HepG2 (cell line): Measurements from ENCODE around the gene TPBGL. TPM values are rescaled to one million over a fixed set of nuclear protein-coding genes. Genes with fewer than 3 reads are reported as not detected.

Source experiments
- ATAC-seq: fragments of 200-7000 bp; cut with Tn5 transposase; 3 replicates; pipeline ENCODE4 v1.9.1; 2020; ENCODE audit warnings: mild to moderate bottlenecking, moderate library complexity
- BruUV-seq: library from RNA; stranded (reverse); fragments of 400-500 nt; replicated peaks from 2 replicates; lab custom pipeline; 2021; lab: Mats Ljungman, UMichigan
- CTCF ChIA-PET: fragments of 300-600 bp; formaldehyde crosslinking; extraction: SDS; loops from one replicate; lab custom pipeline; 2021; ENCODE audit warnings: low total read pairs, inconsistent platforms, low intra/inter-chr PET ratio; lab: Yijun Ruan, JAX
- POLR2A ChIA-PET: fragments of 350-600 bp; sonication (Branson Sonifier 250); formaldehyde crosslinking; loops from one replicate; lab custom pipeline; 2020; ENCODE audit warnings: antibody characterized with exemption, inconsistent platforms; lab: Yijun Ruan, JAX
- DNase-seq: peaks from one replicate; pipeline ENCODE4 v3.0.0-alpha.2; 2015; ENCODE audit warnings: low spot score
- FAIRE-seq: peaks from 3 replicates; lab custom pipeline; 2011; peaks lifted over from hg19 to GRCh38; lab: Jason Lieb, UNC
- H2AFZ ChIP-seq: one replicate; pipeline ENCODE4 v1.6.1; 2011; ENCODE audit warnings: low read length, inconsistent platforms
- H3K27ac ChIP-seq: fragments of 300-600 bp; 3 replicates; pipeline ENCODE4 v1.8.0; 2011; ENCODE audit warnings: mixed run types, mild to moderate bottlenecking, mixed read lengths, low read length, inconsistent platforms; ENCODE audit not compliant: insufficient read depth; ENCODE audit errors: extremely low read length
- H3K27me3 ChIP-seq, 2 experiments: fragments of 200-600 bp in 1 of 2; 2 replicates in 1 of 2; 3 replicates in 1 of 2; pipeline versions ENCODE4 v1.6.0 to v1.8.0; 2011; ENCODE audit warnings: low read length in 2 of 2, mild to moderate bottlenecking in 2 of 2, moderate library complexity in 2 of 2, inconsistent platforms in 1 of 2; ENCODE audit not compliant: insufficient read depth in 2 of 2, control insufficient read depth in 1 of 2
- H3K36me3 ChIP-seq, 2 experiments: fragments of 200-600 bp in 1 of 2; replicated peaks in 1 of 2; 2 replicates in 1 of 2; 3 replicates in 1 of 2; pipeline versions ENCODE4 v1.5.1 to v1.8.0; 2011; ENCODE audit warnings: low read length in 2 of 2, inconsistent platforms in 1 of 2; ENCODE audit not compliant: insufficient read depth in 2 of 2, control insufficient read depth in 1 of 2
- H3K4me1 ChIP-seq: 2 replicates; pipeline ENCODE4 v1.5.1; 2012; ENCODE audit warnings: low read length, inconsistent platforms; ENCODE audit not compliant: insufficient read depth
- H3K4me2 ChIP-seq: 2 replicates; pipeline ENCODE4 v1.6.0; 2011; ENCODE audit warnings: low read depth, low read length, inconsistent platforms
- H3K4me3 ChIP-seq, 3 experiments: fragments of 200-600 bp in 1 of 3; sonication (generic), shearing (Covaris generic) in 1 of 3; replicated peaks in 1 of 3; 2 replicates each; pipeline ENCODE4 v1.5.1; 2011 to 2016; ENCODE audit warnings: low read length in 3 of 3, inconsistent platforms in 2 of 3, low read depth in 2 of 3, mild to moderate bottlenecking in 2 of 3, control low read depth in 1 of 3, mixed read lengths in 1 of 3; ENCODE audit not compliant: insufficient read depth in 1 of 3
- H3K79me2 ChIP-seq: one replicate; pipeline ENCODE4 v1.6.1; 2011; ENCODE audit warnings: low read length, inconsistent platforms; ENCODE audit not compliant: insufficient read depth
- H3K9ac ChIP-seq: 2 replicates; pipeline ENCODE4 v1.6.0; 2011; ENCODE audit warnings: mild to moderate bottlenecking, low read depth, low read length, inconsistent platforms; ENCODE audit not compliant: insufficient read depth
- H3K9me3 ChIP-seq: 2 replicates; pipeline ENCODE4 v1.5.1; 2012; ENCODE audit warnings: mild to moderate bottlenecking, low read length
- H4K20me1 ChIP-seq: 2 replicates; pipeline ENCODE4 v1.6.0; 2011; ENCODE audit warnings: inconsistent platforms, mild to moderate bottlenecking, low read length, moderate library complexity; ENCODE audit not compliant: insufficient read depth
- AGO2 ChIP-seq: fragments of 200-400 bp; formaldehyde crosslinking; optimal IDR thresholded peaks from 2 replicates; pipeline ENCODE3; 2017; ENCODE audit warnings: mild to moderate bottlenecking, low read depth, low read length, moderate library complexity
- SCMH1 ChIP-seq: sonication (generic); formaldehyde crosslinking; IDR thresholded peaks from 2 replicates; pipeline ENCODE4 v1.9.0; 2021; ENCODE audit warnings: missing genetic modification reagents, mild to moderate bottlenecking, borderline replicate concordance
- ZNF629 ChIP-seq: sonication (generic); formaldehyde crosslinking; conservative IDR thresholded peaks from 2 replicates; pipeline ENCODE4 v1.5.0; 2020; ENCODE audit warnings: missing genetic modification reagents
- ZNF841 ChIP-seq: sonication (generic); formaldehyde crosslinking; IDR thresholded peaks from 2 replicates; pipeline ENCODE4 v1.8.1; 2023; ENCODE audit warnings: missing genetic modification reagents, borderline replicate concordance
- WGBS: methylation state at CpG from one replicate; pipeline ENCODE4 v1.1.6; 2017; ENCODE audit warnings: low lambda C conversion rate; 5-methylcytosine and 5-hydroxymethylcytosine counted together
- in situ Hi-C: cut with HindIII; loops from 2 replicates; pipeline ENCODE4 v1.10.0; 2017; ENCODE audit warnings: low pct_unique_long_range_greater_than_20kb; ENCODE audit not compliant: extremely low pct_ligation_motif_present
- intact Hi-C: fragments of 100-400 bp; cut with micrococcal nuclease; formaldehyde crosslinking; loops from one replicate; pipeline ENCODE4 v1.10.0; 2022; ENCODE audit not compliant: unreplicated experiment
- polyA plus RNA-seq, 8 experiments: library from polyadenylated mRNA; depleted of rRNA in 3 of 8; stranded (reverse) in 7 of 8; unstranded in 1 of 8; fragments of >200 nt; fragmentation: Illumina TruSeq in 4 of 8; extraction: Trizol in 4 of 8; gene quantifications; 2 replicates each; pipeline versions ENCODE4 v1.2.1 to v1.2.3, GENCODE V29; 2011 to 2016; ENCODE audit warnings: low read depth in 4 of 8, missing spikeins in 1 of 8, mixed read lengths in 1 of 8; ENCODE audit not compliant: insufficient read depth in 1 of 8
- total RNA-seq, 5 experiments: library from RNA; depleted of rRNA; stranded (reverse); fragments of >200 nt; fragmentation: Illumina TruSeq; extraction: Trizol; gene quantifications; 2 replicates each; pipeline ENCODE4 v1.2.3, GENCODE V29; 2016; ENCODE audit warnings: low read depth in 1 of 5

The TPBGL gene
- total and polyA plus RNA-seq, 2 of the 13 experiments (the other 11 are each of a cell fraction or from before 2014, with no cell fraction given): not detected

DNA sequence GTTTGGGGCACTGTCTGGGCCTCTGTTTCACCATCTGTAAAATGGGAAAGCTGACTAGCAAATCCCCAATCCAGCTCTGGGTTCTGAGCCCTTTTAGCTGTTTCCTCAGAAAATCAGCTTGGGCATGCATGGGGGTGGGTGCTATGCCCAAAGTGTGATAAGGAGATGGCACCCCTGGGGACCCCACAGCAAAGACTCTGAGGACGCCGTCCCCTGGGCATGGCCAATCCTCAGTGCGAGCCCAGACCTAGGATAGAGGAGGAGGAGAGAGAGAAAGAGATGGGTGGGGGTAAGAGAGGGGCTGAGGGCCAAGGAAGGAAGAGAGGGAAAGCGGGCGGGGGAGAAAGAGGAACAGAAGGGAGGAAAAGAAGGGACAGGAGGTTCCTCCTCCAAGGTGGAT is 31.8 kb downstream of the TPBGL start:
- FAIRE-seq: no peak
- POLR2A ChIA-PET: no interaction called here

DNA sequence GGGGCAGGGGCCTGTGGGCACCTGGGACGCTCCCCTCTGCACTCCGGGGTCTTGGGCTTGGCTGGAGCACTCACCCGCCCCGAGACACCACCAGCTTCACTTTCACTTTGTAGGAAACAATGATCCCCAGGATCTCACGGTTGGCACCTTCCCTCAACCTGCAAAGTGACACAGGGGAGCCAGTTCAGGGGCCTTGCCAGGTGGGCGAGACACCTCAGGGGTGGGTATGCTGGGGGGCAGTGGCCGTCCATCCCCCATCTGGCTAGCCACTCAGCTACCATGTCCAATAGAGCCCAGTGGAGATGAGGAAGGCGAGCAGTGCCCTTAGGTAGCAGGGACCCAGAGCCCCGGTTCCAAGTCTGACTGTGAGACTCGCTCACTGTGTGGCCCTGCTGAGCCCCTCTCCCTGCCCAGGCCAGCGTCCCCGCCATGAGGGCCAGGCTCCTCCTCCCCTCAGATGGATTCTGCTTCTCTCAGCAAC is 32.3 kb downstream of the TPBGL start:
- ChIA-PET POLR2A (no interaction called here), CTCF (no interaction called here)
- Histone ChIP-seq H3K27ac (no peak overlapping the region), H4K20me1 (no peaks in the 10 kb centered on the region), H3K9ac (no peak overlapping the region), H3K9me3 (no peaks in the 10 kb centered on the region), H3K79me2 (no peaks in the 10 kb centered on the region), H2AFZ (no peak overlapping the region), H3K36me3 (peaks cover 27 to 47% of the 10 kb centered on the region in 2 experiments; a peak in 4 of 5 replicates), H3K4me1 (no peaks in the 10 kb centered on the region), H3K27me3 (no peaks in the 10 kb centered on the region), H3K4me2 (no peak overlapping the region), H3K4me3 (no peak overlapping the region)
- WGBS: 85% methylated on average over 5 of the region's 12 CpGs
- no peak for DNase-seq
- no peak for FAIRE-seq
- in situ Hi-C loops (no loop called here), intact Hi-C loops (no loop called here)
- no peak for TF ChIP-seq SCMH1 (CRISPR knock-in tag)
- peak; percentile 25 for TF ChIP-seq AGO2
- ATAC-seq: no peak
- BruUV-seq: no TSS peak

More for the DNA sequence above, 31.8 kb downstream of the TPBGL start:
- no peak overlapping the region for H2AFZ ChIP-seq
- H4K20me1 ChIP-seq: no peaks in the 10 kb centered on the region
- H3K27me3 ChIP-seq: no peaks in the 10 kb centered on the region
- no peaks in the 10 kb centered on the region for H3K9me3 ChIP-seq
- H3K4me2 ChIP-seq: no peak overlapping the region
- CTCF ChIA-PET: no interaction called here
- 97% methylated on average over 5 of the region's 5 CpGs for WGBS
- peaks cover 23 to 43% of the 10 kb centered on the region in 2 experiments; a peak in 4 of 5 replicates for H3K36me3 ChIP-seq
- no peak overlapping the region for H3K9ac ChIP-seq
- H3K27ac ChIP-seq: no peak overlapping the region
- H3K4me1 ChIP-seq: no peaks in the 10 kb centered on the region
- in situ Hi-C loops: no loop called here
- no peak for TF ChIP-seq ZNF841
- TF ChIP-seq ZNF629 (CRISPR knock-in tag): peak; percentile 36; the same call in 1 of the 2 replicates
- TF ChIP-seq, all 625 proteins: peak for 1
- H3K4me3 ChIP-seq: no peak overlapping the region
- DNase-seq: no peak
- BruUV-seq: no TSS peak
- intact Hi-C loops: no loop called here
- ATAC-seq: no peak
- no peaks in the 10 kb centered on the region for H3K79me2 ChIP-seq
